Measurements from ENCODE around the gene SOX8. TPM values are rescaled to one million over a fixed set of nuclear protein-coding genes. Genes with fewer than 3 reads are reported as not detected.
A peak's percentile ranks its signal among the peaks of the same experiment; 100 is the strongest.

SOX8 gene
- total and polyA plus RNA-seq, 10 of the 15 experiments (the other 5 are each of a cell fraction or from before 2014, with no cell fraction given) = not detected

- TF ChIP-seq, protein P1, sequence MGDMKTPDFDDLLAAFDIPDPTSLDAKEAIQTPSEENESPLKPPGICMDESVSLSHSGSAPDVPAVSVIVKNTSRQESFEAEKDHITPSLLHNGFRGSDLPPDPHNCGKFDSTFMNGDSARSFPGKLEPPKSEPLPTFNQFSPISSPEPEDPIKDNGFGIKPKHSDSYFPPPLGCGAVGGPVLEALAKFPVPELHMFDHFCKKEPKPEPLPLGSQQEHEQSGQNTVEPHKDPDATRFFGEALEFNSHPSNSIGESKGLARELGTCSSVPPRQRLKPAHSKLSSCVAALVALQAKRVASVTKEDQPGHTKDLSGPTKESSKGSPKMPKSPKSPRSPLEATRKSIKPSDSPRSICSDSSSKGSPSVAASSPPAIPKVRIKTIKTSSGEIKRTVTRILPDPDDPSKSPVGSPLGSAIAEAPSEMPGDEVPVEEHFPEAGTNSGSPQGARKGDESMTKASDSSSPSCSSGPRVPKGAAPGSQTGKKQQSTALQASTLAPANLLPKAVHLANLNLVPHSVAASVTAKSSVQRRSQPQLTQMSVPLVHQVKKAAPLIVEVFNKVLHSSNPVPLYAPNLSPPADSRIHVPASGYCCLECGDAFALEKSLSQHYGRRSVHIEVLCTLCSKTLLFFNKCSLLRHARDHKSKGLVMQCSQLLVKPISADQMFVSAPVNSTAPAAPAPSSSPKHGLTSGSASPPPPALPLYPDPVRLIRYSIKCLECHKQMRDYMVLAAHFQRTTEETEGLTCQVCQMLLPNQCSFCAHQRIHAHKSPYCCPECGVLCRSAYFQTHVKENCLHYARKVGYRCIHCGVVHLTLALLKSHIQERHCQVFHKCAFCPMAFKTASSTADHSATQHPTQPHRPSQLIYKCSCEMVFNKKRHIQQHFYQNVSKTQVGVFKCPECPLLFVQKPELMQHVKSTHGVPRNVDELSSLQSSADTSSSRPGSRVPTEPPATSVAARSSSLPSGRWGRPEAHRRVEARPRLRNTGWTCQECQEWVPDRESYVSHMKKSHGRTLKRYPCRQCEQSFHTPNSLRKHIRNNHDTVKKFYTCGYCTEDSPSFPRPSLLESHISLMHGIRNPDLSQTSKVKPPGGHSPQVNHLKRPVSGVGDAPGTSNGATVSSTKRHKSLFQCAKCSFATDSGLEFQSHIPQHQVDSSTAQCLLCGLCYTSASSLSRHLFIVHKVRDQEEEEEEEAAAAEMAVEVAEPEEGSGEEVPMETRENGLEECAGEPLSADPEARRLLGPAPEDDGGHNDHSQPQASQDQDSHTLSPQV (IDR thresholded peaks at IDR 0.05) = no peak
- TF ChIP-seq ZNF207 (IDR thresholded peaks at IDR 0.05; ENCODE audit: borderline replicate concordance) (no peak), RB1 (IDR thresholded peaks at IDR 0.05; ENCODE audit: borderline replicate concordance) (no peak), POLR2A (IDR thresholded peaks at IDR 0.05; ENCODE audit: low read depth, low read length) (peak; percentile 89), CBFB (IDR thresholded peaks at IDR 0.05; ENCODE audit: low read depth) (no peak), CBX5 (IDR thresholded peaks at IDR 0.05; ENCODE audit: low read depth) (no peak), ATF3 (IDR thresholded peaks at IDR 0.05; ENCODE audit: borderline replicate concordance, extremely low read depth, low read depth, low read length) (no peak), MTA3 (IDR thresholded peaks at IDR 0.05; ENCODE audit: borderline replicate concordance, low read length) (no peak), HDAC2 (IDR thresholded peaks at IDR 0.05) (no peak), ZBTB11 (CRISPR knock-in tag; IDR thresholded peaks at IDR 0.05) (no peak), GATAD2B (conservative IDR thresholded peaks at IDR 0.05; ENCODE audit: low read depth) (peak; percentile 56; the same call in 1 of the 2 replicates), POLR2AphosphoS5 (IDR thresholded peaks at IDR 0.05; ENCODE audit: low read length) (peak; percentile 69; the same call in 1 of the 2 replicates), NFIC (IDR thresholded peaks at IDR 0.05; ENCODE audit: low read depth, low read length) (no peak), HDAC6 (IDR thresholded peaks at IDR 0.05; ENCODE audit: unreplicated experiment) (no peak), NR2F1 (conservative IDR thresholded peaks at IDR 0.05) (no peak), HSF1 (IDR thresholded peaks at IDR 0.05; ENCODE audit: low read depth, low read length) (no peak), IKZF1 (conservative IDR thresholded peaks at IDR 0.05) (peak; percentile 48; the same call in 1 of the 2 replicates), POLR2AphosphoS2 (IDR thresholded peaks at IDR 0.05; ENCODE audit: low read depth, low read length) (0 out of 2 replicates have a peak, but pooled peaks have one; percentile 31), CHD2 (IDR thresholded peaks at IDR 0.05; ENCODE audit: borderline replicate concordance, low read depth, low read length) (no peak)
- TF ChIP-seq, protein P2, sequence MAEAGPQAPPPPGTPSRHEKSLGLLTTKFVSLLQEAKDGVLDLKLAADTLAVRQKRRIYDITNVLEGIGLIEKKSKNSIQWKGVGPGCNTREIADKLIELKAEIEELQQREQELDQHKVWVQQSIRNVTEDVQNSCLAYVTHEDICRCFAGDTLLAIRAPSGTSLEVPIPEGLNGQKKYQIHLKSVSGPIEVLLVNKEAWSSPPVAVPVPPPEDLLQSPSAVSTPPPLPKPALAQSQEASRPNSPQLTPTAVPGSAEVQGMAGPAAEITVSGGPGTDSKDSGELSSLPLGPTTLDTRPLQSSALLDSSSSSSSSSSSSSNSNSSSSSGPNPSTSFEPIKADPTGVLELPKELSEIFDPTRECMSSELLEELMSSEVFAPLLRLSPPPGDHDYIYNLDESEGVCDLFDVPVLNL (IDR thresholded peaks at IDR 0.05; ENCODE audit: low read depth, low read length) = no peak
Measured at GRCh38 chr16:970766-971581, 10.6 kb upstream of the SOX8 start, which contains the start of gene LMF1 (continued).

All from GM12878 (cell line).